ENCODE results near the gene ALDH6A1.

DNA sequence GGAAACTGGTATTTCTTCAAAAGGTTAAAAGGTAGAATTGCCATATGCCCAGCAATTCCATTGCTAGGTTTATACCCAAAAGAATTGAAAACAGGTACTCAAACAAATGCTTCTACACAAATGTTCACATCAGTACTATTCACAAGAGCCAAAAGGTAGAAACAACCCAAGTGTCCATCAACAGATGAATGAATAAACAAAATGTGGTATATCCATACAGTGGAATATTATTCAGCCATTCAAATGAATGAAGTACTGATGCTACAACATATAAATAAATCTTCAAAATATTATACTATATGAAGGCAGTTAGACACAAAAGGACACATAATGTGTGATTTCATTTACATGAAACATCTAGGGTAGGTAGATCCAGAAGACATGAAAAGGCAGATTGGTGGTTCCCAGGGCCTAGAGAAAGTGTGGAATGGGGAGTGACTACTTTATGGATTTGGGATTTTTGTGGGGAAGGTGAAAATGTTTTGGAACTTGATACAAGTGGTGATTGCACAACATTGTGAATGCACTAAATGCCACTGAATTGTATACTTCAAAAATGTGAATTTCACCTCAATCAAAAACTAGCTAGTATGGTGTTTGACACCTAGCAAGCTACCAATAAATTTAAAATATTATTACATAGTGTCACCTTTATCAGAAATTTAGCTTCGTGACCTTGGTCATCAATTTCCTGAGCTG is 42.2 kb upstream of the ALDH6A1 start:
- TF ChIP-seq CTCF (IDR thresholded peaks at IDR 0.05), result no peak
- TF ChIP-seq POLR2A (IDR thresholded peaks at IDR 0.05), result no peak

All from lower leg skin (tissue), 3 donors.